C4-2B (cell line): Measurements from ENCODE around the gene KIF1A.

Source experiments
- H3K27ac ChIP-seq: fragments of 450-650 bp; 2 replicates; pipeline ENCODE4 v1.5.1; 2017
- CTCF ChIP-seq: fragments of 450-650 bp; conservative IDR thresholded peaks from 2 replicates; pipeline ENCODE4 v1.5.1; 2017; ENCODE audit warnings: mild to moderate bottlenecking
- ZFX ChIP-seq: fragments of 450-650 bp; IDR thresholded peaks from 2 replicates; pipeline ENCODE4 v1.6.1; 2017

KIF1A gene

GRCh38 chr2:240749516-240749915, 70.5 kb downstream of the KIF1A start:
- no peak for TF ChIP-seq ZFX
- TF ChIP-seq CTCF = no peak
- H3K27ac ChIP-seq = no peak overlapping the region

DNA sequence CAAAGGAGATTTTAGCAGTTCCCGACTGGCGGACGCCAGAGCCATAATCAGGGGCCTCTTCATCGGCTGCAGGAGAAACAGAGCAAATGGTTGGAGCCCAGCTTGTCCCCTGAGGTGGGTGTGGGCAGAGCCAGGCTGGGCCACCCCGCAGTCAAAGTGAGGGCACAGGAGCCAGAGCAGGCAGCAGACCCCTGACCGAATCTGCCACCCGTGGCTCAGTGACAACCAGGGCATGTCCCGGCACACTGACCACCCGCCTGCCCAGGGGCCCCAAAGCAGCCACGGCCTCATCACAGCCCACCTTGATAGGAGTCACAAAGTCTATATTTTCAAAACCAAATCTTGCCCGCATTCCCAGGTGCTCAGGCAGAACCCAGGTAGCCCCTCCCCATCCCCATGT, 72.8 kb downstream of the KIF1A start:
- H3K27ac ChIP-seq = no peak overlapping the region
- TF ChIP-seq CTCF = no peak
- no peak for TF ChIP-seq ZFX

GRCh38 chr2:240746671-240747070, 73.3 kb downstream of the KIF1A start:
- no peak overlapping the region for H3K27ac ChIP-seq
- TF ChIP-seq CTCF (no peak), ZFX (no peak)

DNA sequence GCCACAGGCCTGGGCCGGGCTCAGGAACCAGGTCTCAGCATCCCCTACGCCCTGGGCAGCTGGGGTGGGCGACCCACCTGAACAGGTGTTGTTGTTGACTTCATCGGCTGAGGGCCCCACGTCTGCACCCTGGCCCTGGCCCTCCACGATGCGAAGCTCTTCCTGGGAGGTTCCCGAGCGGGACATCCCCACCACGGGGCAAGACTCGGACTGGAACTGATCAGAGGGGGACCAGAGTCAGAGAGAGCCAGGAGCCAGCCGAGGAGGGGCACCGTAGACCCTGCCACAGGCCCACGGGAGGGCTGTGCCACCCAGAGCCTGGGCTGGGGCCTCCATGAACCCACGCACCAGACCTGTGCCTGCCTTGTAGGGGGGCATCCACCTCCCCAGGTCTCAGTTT, 74.1 kb downstream of the KIF1A start:
- H3K27ac ChIP-seq = no peak overlapping the region
- no peak for TF ChIP-seq CTCF
- no peak for TF ChIP-seq ZFX

DNA sequence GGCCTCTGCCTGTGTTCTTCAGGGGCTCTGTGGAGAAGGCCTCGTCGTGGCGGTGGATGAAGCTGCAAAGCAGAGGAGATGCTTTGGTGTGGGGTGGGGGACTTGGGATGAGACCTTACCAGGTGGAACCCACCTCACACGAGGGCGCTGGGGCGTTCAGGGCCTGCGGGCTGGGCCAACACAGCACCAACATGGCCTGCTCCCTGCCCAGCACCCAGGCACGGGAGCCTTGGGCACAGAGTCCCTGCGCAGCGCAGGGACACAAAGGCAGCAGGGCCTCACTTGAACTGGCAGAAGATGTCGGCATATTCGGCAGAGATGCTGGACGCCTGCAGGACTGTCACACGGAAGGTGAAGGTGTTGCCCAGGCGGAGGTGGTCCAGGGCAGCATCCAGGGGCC, 74.6 kb downstream of the KIF1A start:
- H3K27ac ChIP-seq = no peak overlapping the region
- no peak for TF ChIP-seq CTCF
- no peak for TF ChIP-seq ZFX

DNA sequence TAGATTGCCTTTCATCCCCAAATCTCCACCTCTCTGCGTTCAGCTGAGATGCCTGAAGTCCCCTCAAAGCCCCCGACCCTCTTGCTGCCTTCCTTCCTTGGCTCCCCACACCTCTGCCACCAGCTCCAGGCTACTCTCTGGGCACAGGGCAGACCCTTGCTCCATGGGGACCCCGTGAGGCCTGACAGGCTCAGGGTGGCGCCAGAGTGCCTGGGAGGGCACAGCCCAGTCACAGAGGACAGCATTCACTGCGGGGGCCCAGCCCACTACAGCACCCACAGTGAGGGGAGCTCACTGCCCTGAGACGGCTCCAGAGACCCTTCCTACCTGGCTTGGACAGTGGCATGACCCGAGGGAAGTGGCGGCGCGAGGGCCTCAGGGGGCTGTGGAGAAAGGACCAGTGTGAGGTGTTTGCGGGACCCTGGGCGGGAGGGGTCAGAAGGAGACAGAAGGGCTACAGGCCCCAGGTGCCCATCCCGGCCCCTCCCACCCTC, 77.4 kb downstream of the KIF1A start:
- TF ChIP-seq CTCF (no peak), ZFX (no peak)
- H3K27ac ChIP-seq = no peak overlapping the region

DNA sequence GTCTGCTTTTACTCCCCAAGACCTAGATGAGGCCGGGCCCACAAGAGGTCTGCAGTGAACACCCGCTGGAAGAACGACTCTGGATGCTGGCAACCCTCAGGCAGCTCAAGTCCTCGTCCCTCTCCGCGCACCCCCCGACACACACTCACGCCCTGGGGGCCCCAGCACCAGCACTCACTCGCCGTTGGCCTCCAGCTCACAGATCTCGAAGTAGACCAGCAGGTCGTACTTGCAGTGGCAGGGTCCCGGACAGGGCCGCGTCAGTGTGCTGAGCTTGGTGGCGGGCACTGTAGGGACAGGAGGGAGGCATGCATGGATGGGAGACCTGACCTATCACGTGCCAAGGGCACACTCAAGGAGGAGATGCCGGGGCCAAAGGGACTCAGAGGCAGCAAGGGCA, 78.9 kb downstream of the KIF1A start:
- TF ChIP-seq ZFX = no peak
- no peak for TF ChIP-seq CTCF
- no peak overlapping the region for H3K27ac ChIP-seq
